Measurements from ENCODE around the gene ANKFY1.
A peak's percentile ranks its signal among the peaks of the same experiment; 100 is the strongest.

Gene ANKFY1

DNA sequence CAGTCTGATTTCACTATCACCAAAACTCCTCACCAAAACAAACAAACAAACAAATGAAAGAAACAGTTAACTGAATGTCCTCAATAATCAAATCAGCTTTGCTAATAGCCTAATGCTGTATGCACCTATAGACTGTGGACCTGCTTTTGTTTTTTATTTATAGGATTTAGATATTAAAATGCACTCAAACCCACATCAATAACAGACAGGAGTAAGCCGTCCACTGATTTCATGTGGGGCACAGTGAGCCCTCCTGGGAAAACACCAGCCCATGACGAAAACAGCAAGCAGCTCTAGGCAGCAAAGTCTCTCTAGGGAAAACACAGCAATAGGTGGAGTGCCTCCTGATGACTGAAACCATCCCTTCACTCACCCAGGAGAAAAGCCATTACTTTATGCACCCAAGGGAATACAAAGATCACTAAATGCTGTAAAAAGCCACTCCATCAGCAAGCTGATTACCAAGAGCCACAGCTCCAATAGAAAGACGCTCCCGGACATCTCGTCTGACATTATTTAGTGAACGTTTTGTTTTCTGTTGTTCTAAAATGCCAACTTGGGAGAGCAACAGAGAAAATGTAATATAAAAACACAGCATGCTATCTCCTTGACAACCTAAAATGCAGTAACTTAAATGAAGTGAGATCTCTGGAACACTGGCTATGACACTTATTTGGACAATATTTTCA lies 47.8 kb downstream of the ANKFY1 start (continued):
- TF ChIP-seq GFI1B (tag by site-specific recombination; IDR thresholded peaks at IDR 0.05) = no peak
- TF ChIP-seq ZSCAN16 (tag by site-specific recombination; IDR thresholded peaks at IDR 0.05) = no peak
- TF ChIP-seq ZNF324 (tag by site-specific recombination; IDR thresholded peaks at IDR 0.05) = no peak
- TF ChIP-seq ZNF23 (tag by site-specific recombination; IDR thresholded peaks at IDR 0.05; ENCODE audit: borderline replicate concordance) = no peak
- TF ChIP-seq, protein P1, sequence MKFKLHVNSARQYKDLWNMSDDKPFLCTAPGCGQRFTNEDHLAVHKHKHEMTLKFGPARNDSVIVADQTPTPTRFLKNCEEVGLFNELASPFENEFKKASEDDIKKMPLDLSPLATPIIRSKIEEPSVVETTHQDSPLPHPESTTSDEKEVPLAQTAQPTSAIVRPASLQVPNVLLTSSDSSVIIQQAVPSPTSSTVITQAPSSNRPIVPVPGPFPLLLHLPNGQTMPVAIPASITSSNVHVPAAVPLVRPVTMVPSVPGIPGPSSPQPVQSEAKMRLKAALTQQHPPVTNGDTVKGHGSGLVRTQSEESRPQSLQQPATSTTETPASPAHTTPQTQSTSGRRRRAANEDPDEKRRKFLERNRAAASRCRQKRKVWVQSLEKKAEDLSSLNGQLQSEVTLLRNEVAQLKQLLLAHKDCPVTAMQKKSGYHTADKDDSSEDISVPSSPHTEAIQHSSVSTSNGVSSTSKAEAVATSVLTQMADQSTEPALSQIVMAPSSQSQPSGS (tag by site-specific recombination; IDR thresholded peaks at IDR 0.05; ENCODE audit: low read depth) = no peak
- TF ChIP-seq ZNF121 (tag by site-specific recombination; IDR thresholded peaks at IDR 0.05) = no peak
- no peak for TF ChIP-seq ZXDB (tag by site-specific recombination; IDR thresholded peaks at IDR 0.05)
- TF ChIP-seq SETDB1 (IDR thresholded peaks at IDR 0.05; ENCODE audit: insufficient read length, low read length) = no peak
- TF ChIP-seq TSHZ1 (tag by site-specific recombination; IDR thresholded peaks at IDR 0.05; ENCODE audit: borderline replicate concordance) = peak; percentile 78; the same call in 1 of the 2 replicates
- peak; percentile 52 for TF ChIP-seq ZIC2 (tag by site-specific recombination; IDR thresholded peaks at IDR 0.05)
- TF ChIP-seq, protein P2, sequence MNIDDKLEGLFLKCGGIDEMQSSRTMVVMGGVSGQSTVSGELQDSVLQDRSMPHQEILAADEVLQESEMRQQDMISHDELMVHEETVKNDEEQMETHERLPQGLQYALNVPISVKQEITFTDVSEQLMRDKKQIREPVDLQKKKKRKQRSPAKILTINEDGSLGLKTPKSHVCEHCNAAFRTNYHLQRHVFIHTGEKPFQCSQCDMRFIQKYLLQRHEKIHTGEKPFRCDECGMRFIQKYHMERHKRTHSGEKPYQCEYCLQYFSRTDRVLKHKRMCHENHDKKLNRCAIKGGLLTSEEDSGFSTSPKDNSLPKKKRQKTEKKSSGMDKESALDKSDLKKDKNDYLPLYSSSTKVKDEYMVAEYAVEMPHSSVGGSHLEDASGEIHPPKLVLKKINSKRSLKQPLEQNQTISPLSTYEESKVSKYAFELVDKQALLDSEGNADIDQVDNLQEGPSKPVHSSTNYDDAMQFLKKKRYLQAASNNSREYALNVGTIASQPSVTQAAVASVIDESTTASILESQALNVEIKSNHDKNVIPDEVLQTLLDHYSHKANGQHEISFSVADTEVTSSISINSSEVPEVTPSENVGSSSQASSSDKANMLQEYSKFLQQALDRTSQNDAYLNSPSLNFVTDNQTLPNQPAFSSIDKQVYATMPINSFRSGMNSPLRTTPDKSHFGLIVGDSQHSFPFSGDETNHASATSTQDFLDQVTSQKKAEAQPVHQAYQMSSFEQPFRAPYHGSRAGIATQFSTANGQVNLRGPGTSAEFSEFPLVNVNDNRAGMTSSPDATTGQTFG (tag by site-specific recombination; IDR thresholded peaks at IDR 0.05; ENCODE audit: borderline replicate concordance) = no peak
- no peak for TF ChIP-seq ZBTB49 (tag by site-specific recombination; IDR thresholded peaks at IDR 0.05; ENCODE audit: low read depth)
- no peak for TF ChIP-seq OVOL3 (tag by site-specific recombination; IDR thresholded peaks at IDR 0.05)
- no peak for TF ChIP-seq ZBTB20 (tag by site-specific recombination; IDR thresholded peaks at IDR 0.05)
- 0 out of 2 replicates have a peak, but pooled peaks have one; percentile 24 for TF ChIP-seq KLF1 (tag by site-specific recombination; IDR thresholded peaks at IDR 0.05)
- peak; percentile 13; the same call in 1 of the 2 replicates for TF ChIP-seq ZEB2 (tag by site-specific recombination; IDR thresholded peaks at IDR 0.05)
- no peak for TF ChIP-seq ZNF701 (tag by site-specific recombination; IDR thresholded peaks at IDR 0.05)
- no peak for TF ChIP-seq SCRT2 (tag by site-specific recombination; IDR thresholded peaks at IDR 0.05)
- TF ChIP-seq ZNF544 (tag by site-specific recombination; IDR thresholded peaks at IDR 0.05) = no peak
- TF ChIP-seq ZNF48 (tag by site-specific recombination; IDR thresholded peaks at IDR 0.05) = no peak
- no peak for TF ChIP-seq ZNF426 (tag by site-specific recombination; IDR thresholded peaks at IDR 0.05)
- no peak for TF ChIP-seq ZNF473 (tag by site-specific recombination; IDR thresholded peaks at IDR 0.05)
- TF ChIP-seq ZSCAN30 (tag by site-specific recombination; IDR thresholded peaks at IDR 0.05) = no peak
- no peak for TF ChIP-seq SP3 (tag by site-specific recombination; IDR thresholded peaks at IDR 0.05)
- TF ChIP-seq, protein P3, sequence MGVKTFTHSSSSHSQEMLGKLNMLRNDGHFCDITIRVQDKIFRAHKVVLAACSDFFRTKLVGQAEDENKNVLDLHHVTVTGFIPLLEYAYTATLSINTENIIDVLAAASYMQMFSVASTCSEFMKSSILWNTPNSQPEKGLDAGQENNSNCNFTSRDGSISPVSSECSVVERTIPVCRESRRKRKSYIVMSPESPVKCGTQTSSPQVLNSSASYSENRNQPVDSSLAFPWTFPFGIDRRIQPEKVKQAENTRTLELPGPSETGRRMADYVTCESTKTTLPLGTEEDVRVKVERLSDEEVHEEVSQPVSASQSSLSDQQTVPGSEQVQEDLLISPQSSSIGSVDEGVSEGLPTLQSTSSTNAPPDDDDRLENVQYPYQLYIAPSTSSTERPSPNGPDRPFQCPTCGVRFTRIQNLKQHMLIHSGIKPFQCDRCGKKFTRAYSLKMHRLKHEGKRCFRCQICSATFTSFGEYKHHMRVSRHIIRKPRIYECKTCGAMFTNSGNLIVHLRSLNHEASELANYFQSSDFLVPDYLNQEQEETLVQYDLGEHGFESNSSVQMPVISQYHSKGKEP (tag by site-specific recombination; IDR thresholded peaks at IDR 0.05) = peak; percentile 62; the same call in 1 of the 2 replicates
- TF ChIP-seq ZNF398 (tag by site-specific recombination; IDR thresholded peaks at IDR 0.05) = no peak
- TF ChIP-seq TRIM28 (IDR thresholded peaks at IDR 0.05; ENCODE audit: borderline replicate concordance, low read length) = no peak

Data from HEK293 (cell line).